ENCODE measurements around the gene TBXAS1.

TBXAS1 gene

GRCh38 chr7:140061607-140061930 is 232.5 kb downstream of the TBXAS1 start:
- Histone ChIP-seq H2BK5ac (ENCODE audit: low read depth, low read length, poor library complexity, severe bottlenecking) (no peak overlapping the region), H4K91ac (ENCODE audit: low read length) (no peak overlapping the region), H2BK12ac (ENCODE audit: low read length in 2 of 2) (no peak overlapping the region), H3K9me3 (ENCODE audit: control insufficient read depth, low read length) (peaks cover 4% of the 10 kb centered on the region), H2BK15ac (ENCODE audit: low read depth, poor library complexity, severe bottlenecking) (no peak overlapping the region), H2AFZ (ENCODE audit: low read depth, low read length) (no peak overlapping the region), H3K27me3 (ENCODE audit: control insufficient read depth in 1 of 2, insufficient read depth in 1 of 2, low read length in 2 of 2) (no peaks in the 10 kb centered on the region), H3K27ac (ENCODE audit: low read length, poor library complexity, severe bottlenecking) (no peak overlapping the region), H2BK120ac (ENCODE audit: low read depth, low read length) (no peak overlapping the region), H3K79me1 (replicated peaks; ENCODE audit: low read length, poor library complexity, severe bottlenecking) (peaks cover 23% of the 10 kb centered on the region), H3K14ac (ENCODE audit: low read length in 2 of 2) (no peak overlapping the region), H3K23ac (ENCODE audit: low read length in 2 of 2) (no peak overlapping the region), H3K4me2 (ENCODE audit: low read length, poor library complexity, severe bottlenecking) (no peak overlapping the region), H3K18ac (ENCODE audit: low read depth in 1 of 2, low read length in 2 of 2) (peak overlapping the region in 1 of 2 experiments; percentile 29), H3K4ac (ENCODE audit: low read depth in 1 of 2, low read length in 2 of 2) (no peak overlapping the region), H3K4me3 (ENCODE audit: insufficient read depth in 1 of 2, low read depth in 1 of 2, low read length in 2 of 2) (peak overlapping the region in 1 of 2 experiments; percentile 85), H3K9ac (ENCODE audit: low read length) (peak overlapping the region; percentile 93), H3K4me1 (ENCODE audit: control insufficient read depth, insufficient read depth, low read depth, low read length) (peaks cover 20% of the 10 kb centered on the region), H2AK5ac (ENCODE audit: low read length, severe bottlenecking) (no peak overlapping the region), H4K8ac (ENCODE audit: low read length) (no peak overlapping the region), H3K36me3 (ENCODE audit: control insufficient read depth in 1 of 2, insufficient read depth in 2 of 2, low read depth in 1 of 2, low read length in 2 of 2) (peaks cover 4% of the 10 kb centered on the region in 2 experiments)
- WGBS = 85% methylated on average over 2 of the region's 2 CpGs
- peak; percentile 23 for DNase-seq

DNA sequence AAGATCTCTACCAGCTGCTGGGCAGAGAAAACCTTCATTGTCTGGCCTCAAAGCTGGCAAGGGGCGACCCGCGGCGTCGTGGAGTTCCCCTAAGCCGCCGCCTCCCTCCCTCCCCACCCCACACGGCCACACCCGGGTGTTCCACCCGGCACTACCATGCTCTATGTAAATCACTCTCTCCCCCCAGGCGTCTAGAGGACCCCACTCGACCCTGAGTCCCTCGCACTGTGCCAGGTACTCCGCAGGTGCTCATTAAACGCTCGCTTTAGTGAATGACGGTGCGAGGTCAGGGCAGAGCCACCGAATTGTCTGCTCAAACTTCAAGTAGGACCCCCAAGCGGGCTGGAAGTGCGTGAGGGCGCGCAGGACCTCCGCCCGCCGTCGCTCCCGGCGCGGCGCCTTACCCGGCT is 233.1 kb downstream of the TBXAS1 start:
- Histone ChIP-seq H2AFZ (ENCODE audit: low read depth, low read length) (peak overlapping the region; percentile 96), H3K4me2 (ENCODE audit: low read length, poor library complexity, severe bottlenecking) (peak overlapping the region; percentile 85), H3K4me3 (ENCODE audit: insufficient read depth in 1 of 2, low read depth in 1 of 2, low read length in 2 of 2) (peak overlapping the region; percentile 85 to 87), H3K4me1 (ENCODE audit: control insufficient read depth, insufficient read depth, low read depth, low read length) (peaks cover 20% of the 10 kb centered on the region), H2AK5ac (ENCODE audit: low read length, severe bottlenecking) (no peak overlapping the region), H3K18ac (ENCODE audit: low read depth in 1 of 2, low read length in 2 of 2) (peak overlapping the region; percentile 92 to 97), H2BK120ac (ENCODE audit: low read depth, low read length) (peak overlapping the region; percentile 96), H2BK15ac (ENCODE audit: low read depth, poor library complexity, severe bottlenecking) (peak overlapping the region; percentile 46), H3K79me1 (replicated peaks; ENCODE audit: low read length, poor library complexity, severe bottlenecking) (peaks cover 18% of the 10 kb centered on the region), H4K91ac (ENCODE audit: low read length) (peak overlapping the region; percentile 98), H3K36me3 (ENCODE audit: control insufficient read depth in 1 of 2, insufficient read depth in 2 of 2, low read depth in 1 of 2, low read length in 2 of 2) (peaks cover 0 to 4% of the 10 kb centered on the region in 2 experiments), H3K27ac (ENCODE audit: low read length, poor library complexity, severe bottlenecking) (no peak overlapping the region), H3K9ac (ENCODE audit: low read length) (peak overlapping the region; percentile 93), H3K23ac (ENCODE audit: low read length in 2 of 2) (no peak overlapping the region), H3K4ac (ENCODE audit: low read depth in 1 of 2, low read length in 2 of 2) (peak overlapping the region; percentile 81 to 85), H3K14ac (ENCODE audit: low read length in 2 of 2) (peak overlapping the region in 1 of 2 experiments; percentile 91), H3K27me3 (ENCODE audit: control insufficient read depth in 1 of 2, insufficient read depth in 1 of 2, low read length in 2 of 2) (no peaks in the 10 kb centered on the region), H2BK5ac (ENCODE audit: low read depth, low read length, poor library complexity, severe bottlenecking) (no peak overlapping the region), H2BK12ac (ENCODE audit: low read length in 2 of 2) (peak overlapping the region in 1 of 2 experiments; percentile 72), H4K8ac (ENCODE audit: low read length) (peak overlapping the region; percentile 97), H3K9me3 (ENCODE audit: control insufficient read depth, low read length) (peaks cover 10% of the 10 kb centered on the region)
- WGBS = 20% methylated on average over 25 of the region's 32 CpGs
- peak; percentile 21 for DNase-seq

- peak within 1 kb of the TSS; percentile 65 for H2BK15ac ChIP-seq (ENCODE audit: low read depth, poor library complexity, severe bottlenecking)
- peaks cover 13% of the 10 kb centered on the region for H3K9me3 ChIP-seq (ENCODE audit: control insufficient read depth, low read length)
- peak within 1 kb of the TSS; percentile 96 for H2BK120ac ChIP-seq (ENCODE audit: low read depth, low read length)
- peak within 1 kb of the TSS; percentile 97 for H4K8ac ChIP-seq (ENCODE audit: low read length)
- H2AFZ ChIP-seq (ENCODE audit: low read depth, low read length) = peak within 1 kb of the TSS; percentile 96
- H3K4me3 ChIP-seq (ENCODE audit: insufficient read depth in 1 of 2, low read depth in 1 of 2, low read length in 2 of 2) = peak within 1 kb of the TSS; percentile 85 to 87
- H3K4me2 ChIP-seq (ENCODE audit: low read length, poor library complexity, severe bottlenecking) = peak within 1 kb of the TSS; percentile 85
- peak within 1 kb of the TSS; percentile 85 to 95 for H3K4ac ChIP-seq (ENCODE audit: low read depth in 1 of 2, low read length in 2 of 2)
- peak within 1 kb of the TSS in 1 of 2 experiments; percentile 92 for H3K23ac ChIP-seq (ENCODE audit: low read length in 2 of 2)
- H3K27ac ChIP-seq (ENCODE audit: low read length, poor library complexity, severe bottlenecking) = no peak within 1 kb of the TSS
- H3K18ac ChIP-seq (ENCODE audit: low read depth in 1 of 2, low read length in 2 of 2) = peak within 1 kb of the TSS; percentile 92 to 97
- peak; percentile 89 for DNase-seq
- H2BK5ac ChIP-seq (ENCODE audit: low read depth, low read length, poor library complexity, severe bottlenecking) = peak within 1 kb of the TSS; percentile 61
- peak within 1 kb of the TSS; percentile 72 to 96 for H2BK12ac ChIP-seq (ENCODE audit: low read length in 2 of 2)
- H3K36me3 ChIP-seq (ENCODE audit: control insufficient read depth in 1 of 2, insufficient read depth in 2 of 2, low read depth in 1 of 2, low read length in 2 of 2) = peaks cover 0 to 1% of the 10 kb centered on the region in 2 experiments
- WGBS = 2% methylated on average over 77 of the region's 106 CpGs
- no peaks in the 10 kb centered on the region for H3K27me3 ChIP-seq (ENCODE audit: control insufficient read depth in 1 of 2, insufficient read depth in 1 of 2, low read length in 2 of 2)
- H3K4me1 ChIP-seq (ENCODE audit: control insufficient read depth, insufficient read depth, low read depth, low read length) = peaks cover 20% of the 10 kb centered on the region
- peak within 1 kb of the TSS; percentile 93 for H3K9ac ChIP-seq (ENCODE audit: low read length)
- peak within 1 kb of the TSS; percentile 98 for H4K91ac ChIP-seq (ENCODE audit: low read length)
- peaks cover 14% of the 10 kb centered on the region for H3K79me1 ChIP-seq (replicated peaks; ENCODE audit: low read length, poor library complexity, severe bottlenecking)
- no peak within 1 kb of the TSS for H2AK5ac ChIP-seq (ENCODE audit: low read length, severe bottlenecking)
- H3K14ac ChIP-seq (ENCODE audit: low read length in 2 of 2) = peak within 1 kb of the TSS in 1 of 2 experiments; percentile 91
These were observed 233.7 kb downstream of the TBXAS1 start, which contains the start of gene PARP12 for GRCh38 chr7:140062528-140063299. Gene PARP12, minus strand, starts transcription at chr7:140062951. Its CDS starts 104 bp downstream, at chr7:140062847.

GRCh38 chr7:140067052-140067451 is 238.0 kb downstream of the TBXAS1 start:
- Histone ChIP-seq H4K8ac (ENCODE audit: low read length) (no peak overlapping the region), H3K36me3 (ENCODE audit: control insufficient read depth in 1 of 2, insufficient read depth in 2 of 2, low read depth in 1 of 2, low read length in 2 of 2) (no peaks in the 10 kb centered on the region), H3K79me1 (replicated peaks; ENCODE audit: low read length, poor library complexity, severe bottlenecking) (peaks cover 5% of the 10 kb centered on the region), H3K9ac (ENCODE audit: low read length) (no peak overlapping the region), H2AK5ac (ENCODE audit: low read length, severe bottlenecking) (no peak overlapping the region), H2BK120ac (ENCODE audit: low read depth, low read length) (no peak overlapping the region), H3K27ac (ENCODE audit: low read length, poor library complexity, severe bottlenecking) (no peak overlapping the region), H2AFZ (ENCODE audit: low read depth, low read length) (no peak overlapping the region), H2BK5ac (ENCODE audit: low read depth, low read length, poor library complexity, severe bottlenecking) (no peak overlapping the region), H3K27me3 (ENCODE audit: control insufficient read depth in 1 of 2, insufficient read depth in 1 of 2, low read length in 2 of 2) (no peaks in the 10 kb centered on the region), H3K4me2 (ENCODE audit: low read length, poor library complexity, severe bottlenecking) (no peak overlapping the region), H3K9me3 (ENCODE audit: control insufficient read depth, low read length) (peaks cover 38% of the 10 kb centered on the region), H3K4me1 (ENCODE audit: control insufficient read depth, insufficient read depth, low read depth, low read length) (peaks cover 9% of the 10 kb centered on the region), H3K23ac (ENCODE audit: low read length in 2 of 2) (no peak overlapping the region), H3K18ac (ENCODE audit: low read depth in 1 of 2, low read length in 2 of 2) (no peak overlapping the region), H2BK15ac (ENCODE audit: low read depth, poor library complexity, severe bottlenecking) (no peak overlapping the region), H3K4ac (ENCODE audit: low read depth in 1 of 2, low read length in 2 of 2) (no peak overlapping the region), H2BK12ac (ENCODE audit: low read length in 2 of 2) (no peak overlapping the region), H4K91ac (ENCODE audit: low read length) (no peak overlapping the region), H3K4me3 (ENCODE audit: insufficient read depth in 1 of 2, low read depth in 1 of 2, low read length in 2 of 2) (no peak overlapping the region), H3K14ac (ENCODE audit: low read length in 2 of 2) (no peak overlapping the region)
- WGBS = 82% methylated on average over 2 of the region's 2 CpGs
- DNase-seq = no peak

Data from mesenchymal stem cell (in vitro differentiated cells and primary cell).